Suprapubic skin (tissue), 4 donors: ENCODE measurements around the gene GALNT17. TPM values are rescaled to one million over a fixed set of nuclear protein-coding genes. Genes with fewer than 3 reads are reported as not detected.

Source experiments
- DNase-seq, 2 donors: peaks; one replicate each; pipeline ENCODE4 v3.0.0-alpha.2; 2019; ENCODE audit warnings: low spot score in 2 of 2
- H3K27ac ChIP-seq: fragments of 200-600 bp; sonication (generic); one replicate; pipeline ENCODE4 v1.5.1; 2019
- H3K27me3 ChIP-seq: fragments of 200-600 bp; sonication (generic); one replicate; pipeline ENCODE4 v1.5.1; 2019
- H3K36me3 ChIP-seq: fragments of 200-600 bp; sonication (generic); one replicate; pipeline ENCODE4 v1.5.1; 2019
- H3K4me1 ChIP-seq: fragments of 200-600 bp; sonication (generic); one replicate; pipeline ENCODE4 v1.5.1; 2019
- H3K4me3 ChIP-seq: fragments of 200-600 bp; sonication (generic); one replicate; pipeline ENCODE4 v1.5.1; 2019; ENCODE audit warnings: mild to moderate bottlenecking
- H3K9me3 ChIP-seq: fragments of 200-600 bp; sonication (generic); one replicate; pipeline ENCODE4 v1.5.1; 2019
- EP300 ChIP-seq: sonication (generic); formaldehyde crosslinking; IDR thresholded peaks from one replicate; pipeline ENCODE4 v1.6.1; 2017; ENCODE audit warnings: antibody characterized with exemption
- POLR2A ChIP-seq, 2 donors: fragments of 450-650 bp; IDR thresholded peaks; one replicate each; pipeline ENCODE4 v1.6.1; 2017; ENCODE audit warnings: antibody characterized with exemption in 2 of 2, mild to moderate bottlenecking in 2 of 2, moderate library complexity in 2 of 2
- POLR2AphosphoS5 ChIP-seq, 3 donors: sonication (generic); formaldehyde crosslinking; IDR thresholded peaks; one replicate each; pipeline ENCODE4 v1.6.1; 2017; ENCODE audit warnings: antibody characterized with exemption in 3 of 3
- WGBS: methylation state at CpG from one replicate; pipeline ENCODE4 v1.1.5; 2018; 5-methylcytosine and 5-hydroxymethylcytosine counted together
- total RNA-seq, 4 donors: library from RNA; depleted of rRNA; stranded (reverse); fragments of >200 nt; gene quantifications; one replicate each; pipeline ENCODE4 v1.1.0, GENCODE V29; 2016
- TF ChIP-seq, protein P1 (sequence below), 2 donors: fragments of 200-600 bp in 1 of 2; fragments of 450-650 bp in 1 of 2; sonication (generic) in 1 of 2; IDR thresholded peaks; one replicate each; pipeline ENCODE4 v1.5.1; 2016 to 2019; ENCODE audit warnings: antibody characterized with exemption in 2 of 2, mild to moderate bottlenecking in 1 of 2, moderate library complexity in 1 of 2

Gene GALNT17
- total RNA-seq, 4 donors from 2014 or later: 2.0 to 4.7 (median 2.7) TPM

DNA sequence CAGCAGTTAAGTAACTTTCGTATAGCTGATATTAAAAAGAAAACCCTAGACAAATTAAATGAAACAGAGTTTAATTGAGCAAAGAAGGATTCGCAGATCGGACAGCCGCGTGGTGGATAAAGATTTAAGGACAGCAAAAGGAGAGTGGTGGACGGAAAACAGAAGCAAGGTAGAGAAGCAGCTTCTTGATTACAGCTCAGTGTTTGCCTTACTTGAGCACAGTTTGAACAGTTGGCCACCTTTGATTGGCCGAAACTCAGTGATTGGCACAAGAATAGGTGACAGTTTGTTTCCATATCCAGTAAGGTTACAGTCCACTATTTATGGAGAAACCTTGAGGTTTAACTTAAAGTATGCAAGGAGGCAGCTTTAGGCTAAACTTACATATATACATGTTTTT is 231.7 kb downstream of the GALNT17 start:
- H3K27me3 ChIP-seq: no peaks in the 10 kb centered on the region
- no peaks in the 10 kb centered on the region for H3K4me1 ChIP-seq
- 91% methylated on average over 7 of the region's 7 CpGs for WGBS
- DNase-seq: no peak
- H3K36me3 ChIP-seq: no peaks in the 10 kb centered on the region
- no peak overlapping the region for H3K4me3 ChIP-seq
- no peak overlapping the region for H3K27ac ChIP-seq
- TF ChIP-seq POLR2AphosphoS5 (IDR thresholded peaks at IDR 0.05): no peak
- TF ChIP-seq, protein P1, sequence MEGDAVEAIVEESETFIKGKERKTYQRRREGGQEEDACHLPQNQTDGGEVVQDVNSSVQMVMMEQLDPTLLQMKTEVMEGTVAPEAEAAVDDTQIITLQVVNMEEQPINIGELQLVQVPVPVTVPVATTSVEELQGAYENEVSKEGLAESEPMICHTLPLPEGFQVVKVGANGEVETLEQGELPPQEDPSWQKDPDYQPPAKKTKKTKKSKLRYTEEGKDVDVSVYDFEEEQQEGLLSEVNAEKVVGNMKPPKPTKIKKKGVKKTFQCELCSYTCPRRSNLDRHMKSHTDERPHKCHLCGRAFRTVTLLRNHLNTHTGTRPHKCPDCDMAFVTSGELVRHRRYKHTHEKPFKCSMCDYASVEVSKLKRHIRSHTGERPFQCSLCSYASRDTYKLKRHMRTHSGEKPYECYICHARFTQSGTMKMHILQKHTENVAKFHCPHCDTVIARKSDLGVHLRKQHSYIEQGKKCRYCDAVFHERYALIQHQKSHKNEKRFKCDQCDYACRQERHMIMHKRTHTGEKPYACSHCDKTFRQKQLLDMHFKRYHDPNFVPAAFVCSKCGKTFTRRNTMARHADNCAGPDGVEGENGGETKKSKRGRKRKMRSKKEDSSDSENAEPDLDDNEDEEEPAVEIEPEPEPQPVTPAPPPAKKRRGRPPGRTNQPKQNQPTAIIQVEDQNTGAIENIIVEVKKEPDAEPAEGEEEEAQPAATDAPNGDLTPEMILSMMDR (IDR thresholded peaks at IDR 0.05): no peak
- no peak for TF ChIP-seq POLR2A (IDR thresholded peaks at IDR 0.05)
- TF ChIP-seq EP300: no peak
- H3K9me3 ChIP-seq: no peaks in the 10 kb centered on the region

DNA sequence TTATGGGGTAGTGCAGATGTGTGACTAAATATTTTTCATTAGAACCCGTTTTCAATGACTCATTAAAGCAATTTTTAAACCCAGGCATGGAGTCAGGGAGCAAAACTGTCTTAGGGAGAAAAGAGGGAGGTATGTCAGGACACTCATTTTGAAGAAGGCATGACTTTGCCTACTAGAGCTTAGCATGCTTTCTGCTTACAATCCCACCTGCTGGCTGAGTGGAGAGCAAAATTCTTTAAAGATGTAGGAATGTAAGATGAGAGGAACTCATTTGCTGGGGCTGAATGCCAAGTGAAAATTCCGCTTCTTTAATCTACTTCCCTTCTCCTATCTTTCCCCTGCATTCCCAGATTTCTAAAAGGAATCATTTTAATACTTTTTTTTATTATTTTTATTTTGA is 232.6 kb downstream of the GALNT17 start:
- Histone ChIP-seq H3K9me3 (no peaks in the 10 kb centered on the region), H3K36me3 (no peaks in the 10 kb centered on the region), H3K27ac (no peak overlapping the region), H3K4me3 (no peak overlapping the region), H3K27me3 (no peaks in the 10 kb centered on the region), H3K4me1 (no peaks in the 10 kb centered on the region)
- TF ChIP-seq POLR2A (IDR thresholded peaks at IDR 0.05): no peak
- TF ChIP-seq EP300: no peak
- TF ChIP-seq, protein P1 (IDR thresholded peaks at IDR 0.05): no peak
- TF ChIP-seq POLR2AphosphoS5 (IDR thresholded peaks at IDR 0.05): no peak
- 56% methylated on average over 2 of the region's 2 CpGs for WGBS
- DNase-seq: no peak

DNA sequence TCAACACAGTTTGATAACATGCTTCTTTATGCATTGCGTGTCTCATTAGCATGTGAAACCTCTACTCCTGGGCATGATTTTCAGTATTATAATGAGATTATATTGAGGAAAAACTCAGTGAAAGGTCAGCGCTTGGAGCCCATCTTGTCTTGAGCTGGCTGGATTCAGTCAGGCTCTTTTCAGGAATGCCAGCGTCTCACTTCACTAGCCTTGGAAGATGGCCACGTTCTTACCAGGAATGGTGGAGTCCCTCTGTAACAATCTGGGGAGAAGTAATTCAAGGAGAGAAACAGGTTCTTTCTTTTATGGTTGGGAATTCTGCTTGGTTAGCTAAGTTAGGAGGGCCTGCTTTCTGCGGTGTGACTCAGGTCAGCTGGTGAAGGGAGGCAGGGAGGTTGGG is 241.0 kb downstream of the GALNT17 start:
- Histone ChIP-seq H3K36me3 (no peaks in the 10 kb centered on the region), H3K27ac (no peak overlapping the region), H3K4me1 (no peaks in the 10 kb centered on the region), H3K9me3 (peaks cover 7% of the 10 kb centered on the region), H3K4me3 (no peak overlapping the region), H3K27me3 (no peaks in the 10 kb centered on the region)
- TF ChIP-seq POLR2AphosphoS5 (IDR thresholded peaks at IDR 0.05) (no peak), POLR2A (IDR thresholded peaks at IDR 0.05) (no peak)
- 92% methylated on average over 5 of the region's 5 CpGs for whole genome bisulfite sequencing
- no peak for DNase-seq

DNA sequence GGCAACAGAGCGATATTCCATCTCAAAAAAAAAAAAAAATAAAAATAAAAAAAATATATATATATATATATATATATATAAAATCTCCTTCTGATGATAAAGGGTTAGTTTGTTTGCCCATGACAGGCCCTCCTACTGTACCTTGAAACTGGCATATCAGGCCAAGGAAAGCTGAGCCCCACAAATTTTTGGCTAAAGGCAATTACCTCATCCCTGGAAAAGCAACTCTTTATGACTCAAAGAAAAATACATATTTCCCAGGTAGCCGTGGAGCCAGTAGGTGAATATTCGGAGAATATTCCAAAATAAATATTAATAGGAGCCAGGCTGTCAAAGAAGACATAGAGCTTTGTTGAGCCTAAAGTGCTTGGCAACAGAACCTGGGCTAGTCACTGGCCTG is 245.1 kb downstream of the GALNT17 start:
- Histone ChIP-seq H3K27ac (no peak overlapping the region), H3K27me3 (no peaks in the 10 kb centered on the region), H3K9me3 (peaks cover 12% of the 10 kb centered on the region), H3K4me3 (no peak overlapping the region), H3K36me3 (no peaks in the 10 kb centered on the region), H3K4me1 (no peaks in the 10 kb centered on the region)
- TF ChIP-seq POLR2A (IDR thresholded peaks at IDR 0.05): no peak
- TF ChIP-seq POLR2AphosphoS5 (IDR thresholded peaks at IDR 0.05): no peak
- no peak for TF ChIP-seq EP300
- TF ChIP-seq, protein P1 (IDR thresholded peaks at IDR 0.05): no peak
- 87% methylated on average over 3 of the region's 3 CpGs for WGBS
- no peak for DNase-seq

DNA sequence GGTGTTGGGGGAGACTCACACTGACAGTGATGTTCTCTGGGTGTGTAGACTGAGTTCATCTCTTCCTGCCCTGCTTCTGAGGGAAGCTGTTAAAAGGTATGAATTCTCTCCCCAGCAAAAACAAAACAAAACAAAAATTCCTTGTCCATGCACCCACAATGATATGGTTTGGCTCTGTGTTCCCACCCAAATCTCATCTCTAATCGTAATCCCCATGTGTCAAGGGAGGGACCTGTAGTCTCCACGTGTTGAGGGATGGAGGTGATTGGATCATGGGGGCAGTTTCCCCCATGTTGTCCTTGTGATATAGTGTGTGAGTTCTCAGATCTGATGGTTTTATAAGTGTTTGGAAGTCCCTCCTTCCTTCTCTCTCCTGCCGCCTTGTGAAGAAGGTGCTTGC is 245.5 kb downstream of the GALNT17 start:
- no peaks in the 10 kb centered on the region for H3K4me1 ChIP-seq
- no peak overlapping the region for H3K27ac ChIP-seq
- no peaks in the 10 kb centered on the region for H3K36me3 ChIP-seq
- no peaks in the 10 kb centered on the region for H3K27me3 ChIP-seq
- DNase-seq: no peak
- TF ChIP-seq, protein P1 (IDR thresholded peaks at IDR 0.05): no peak
- no peak for TF ChIP-seq EP300
- no peak for TF ChIP-seq POLR2AphosphoS5 (IDR thresholded peaks at IDR 0.05)
- no peak for TF ChIP-seq POLR2A (IDR thresholded peaks at IDR 0.05)
- H3K9me3 ChIP-seq: peaks cover 9% of the 10 kb centered on the region
- 81% methylated on average over 3 of the region's 3 CpGs for WGBS
- no peak overlapping the region for H3K4me3 ChIP-seq

DNA sequence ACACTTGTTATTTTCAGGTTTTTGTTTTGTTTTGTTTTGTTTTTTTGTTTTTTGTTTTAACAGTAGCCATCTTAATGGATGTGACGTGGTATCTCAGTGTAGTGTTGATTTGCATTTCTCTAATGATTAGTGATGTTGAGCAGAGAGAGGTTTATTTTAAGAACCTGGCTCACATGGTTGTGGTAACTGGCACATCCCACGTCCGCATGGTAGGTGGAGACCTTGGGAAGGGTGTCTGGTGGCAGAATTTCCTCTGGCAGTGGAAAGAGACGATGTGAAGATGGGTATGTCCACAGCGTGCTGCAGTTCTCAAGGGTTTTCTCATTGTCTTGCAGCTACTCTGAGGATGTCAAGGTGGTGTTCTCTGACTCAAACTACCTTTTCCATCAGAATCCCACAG is 252.2 kb downstream of the GALNT17 start:
- Histone ChIP-seq H3K4me1 (no peaks in the 10 kb centered on the region), H3K27me3 (no peaks in the 10 kb centered on the region), H3K36me3 (no peaks in the 10 kb centered on the region), H3K27ac (no peak overlapping the region), H3K4me3 (no peak overlapping the region), H3K9me3 (no peaks in the 10 kb centered on the region)
- WGBS: 87% methylated on average over 5 of the region's 5 CpGs
- TF ChIP-seq, protein P1 (IDR thresholded peaks at IDR 0.05): no peak
- no peak for TF ChIP-seq EP300
- no peak for DNase-seq
